H1 (cell line): ENCODE data around the gene SLC25A17. TPM values are rescaled to one million over a fixed set of nuclear protein-coding genes. Genes with fewer than 3 reads are reported as not detected.

Experiments used
- CTCF ChIA-PET: fragments of 300-600 bp; sonication (Branson Sonifier 250); formaldehyde crosslinking; loops from one replicate; lab custom pipeline; 2021; ENCODE audit not compliant: partially characterized antibody; lab: Charles Lee
- POLR2A ChIA-PET: fragments of 300-600 bp; sonication (Branson Sonifier 250); formaldehyde crosslinking; loops from one replicate; lab custom pipeline; 2021; ENCODE audit warnings: inconsistent platforms; ENCODE audit not compliant: partially characterized antibody; lab: Charles Lee
- DNase-seq, 2 experiments: peaks; one replicate each; pipeline versions ENCODE4 v3.0.0 to v3.0.0-alpha.2; 2010 to 2022; ENCODE audit warnings: low spot score in 2 of 2, low read depth in 1 of 2, mixed read lengths in 1 of 2
- FAIRE-seq: peaks from 2 replicates; lab custom pipeline; 2011; peaks lifted over from hg19 to GRCh38; lab: Jason Lieb, UNC
- H2AFZ ChIP-seq: 2 replicates; pipeline ENCODE4 v1.8.1; 2012; ENCODE audit warnings: low read length, inconsistent platforms
- H2AK5ac ChIP-seq: 2 replicates; pipeline ENCODE4 v1.6.1; 2013; ENCODE audit warnings: low read depth, low read length
- H2BK120ac ChIP-seq: replicated peaks from 2 replicates; pipeline ENCODE3; 2013; ENCODE audit warnings: low read depth, low read length, inconsistent platforms
- H2BK12ac ChIP-seq: 2 replicates; pipeline ENCODE4 v1.6.1; 2013; ENCODE audit warnings: low read depth, low read length
- H2BK15ac ChIP-seq: 2 replicates; pipeline ENCODE4 v1.6.1; 2013; ENCODE audit warnings: low read length
- H2BK20ac ChIP-seq: 2 replicates; pipeline ENCODE4 v1.6.1; 2013; ENCODE audit warnings: low read length
- H2BK5ac ChIP-seq: 2 replicates; pipeline ENCODE4 v1.6.1; 2013; ENCODE audit warnings: low read depth, low read length
- H3K14ac ChIP-seq: 2 replicates; pipeline ENCODE4 v1.6.1; 2013; ENCODE audit warnings: inconsistent platforms; ENCODE audit not compliant: insufficient read length
- H3K18ac ChIP-seq: 2 replicates; pipeline ENCODE4 v1.6.1; 2013; ENCODE audit warnings: low read length; ENCODE audit errors: extremely low read depth
- H3K23ac ChIP-seq: 2 replicates; pipeline ENCODE4 v1.6.1; 2013; ENCODE audit warnings: inconsistent platforms; ENCODE audit not compliant: insufficient read length
- H3K23me2 ChIP-seq: 2 replicates; pipeline ENCODE4 v1.6.1; 2013; ENCODE audit warnings: low read depth, low read length
- H3K27ac ChIP-seq: 2 replicates; pipeline ENCODE4 v1.6.1; 2011; ENCODE audit warnings: low read depth, low read length, inconsistent platforms
- H3K27me3 ChIP-seq, 4 experiments: replicated peaks in 1 of 4; 1 replicate in 1 of 4; 2 replicates in 3 of 4; pipeline versions ENCODE4 v1.6.1 to v1.8.1; 2011 to 2013; ENCODE audit warnings: low read length in 3 of 4, mild to moderate bottlenecking in 3 of 4, inconsistent platforms in 2 of 4, mixed read lengths in 2 of 4, moderate library complexity in 1 of 4; ENCODE audit not compliant: control insufficient read depth in 3 of 4, insufficient read depth in 3 of 4; ENCODE audit errors: extremely low read depth in 1 of 4
- H3K36me3 ChIP-seq, 4 experiments: 2 replicates each; pipeline versions ENCODE4 v1.6.1 to v1.8.1; 2011 to 2013; ENCODE audit warnings: mild to moderate bottlenecking in 4 of 4, low read length in 3 of 4, moderate library complexity in 2 of 4, control low read depth in 1 of 4, inconsistent platforms in 1 of 4; ENCODE audit not compliant: insufficient read depth in 4 of 4, control insufficient read depth in 2 of 4
- H3K4ac ChIP-seq: replicated peaks from 2 replicates; pipeline ENCODE3; 2013; ENCODE audit warnings: low read length, low read depth, mixed read lengths, inconsistent platforms; ENCODE audit not compliant: insufficient read length
- H3K4me1 ChIP-seq, 4 experiments: replicated peaks in 1 of 4; 1 replicate in 1 of 4; 2 replicates in 3 of 4; pipeline versions ENCODE4 v1.6.1 to v1.8.1; 2011 to 2013; ENCODE audit warnings: low read length in 3 of 4, inconsistent platforms in 2 of 4, mixed read lengths in 1 of 4; ENCODE audit not compliant: insufficient read depth in 4 of 4, control insufficient read depth in 3 of 4
- H3K4me2 ChIP-seq, 2 experiments: 2 replicates each; pipeline versions ENCODE4 v1.6.1 to v1.8.1; 2011 to 2013; ENCODE audit warnings: low read depth in 2 of 2, low read length in 2 of 2, control low read depth in 1 of 2, inconsistent platforms in 1 of 2, mild to moderate bottlenecking in 1 of 2; ENCODE audit not compliant: insufficient read depth in 1 of 2
- H3K4me3 ChIP-seq, 4 experiments: fragments of 200-600, 300-600 bp in 1 of 4; sonication (generic), shearing (Covaris generic), sonication (Bioruptor Twin) in 1 of 4; 2 replicates each; pipeline versions ENCODE4 v1.5.1 to v1.8.1; 2011 to 2016; ENCODE audit warnings: low read length in 4 of 4, low read depth in 3 of 4, control low read depth in 2 of 4, inconsistent platforms in 2 of 4, mild to moderate bottlenecking in 2 of 4, mixed read lengths in 1 of 4, moderate library complexity in 1 of 4; ENCODE audit not compliant: insufficient read depth in 2 of 4; ENCODE audit errors: extremely low read depth in 1 of 4
- H3K56ac ChIP-seq: replicated peaks from 2 replicates; pipeline ENCODE3; 2013; ENCODE audit warnings: low read depth, mild to moderate bottlenecking, mixed read lengths, low read length, inconsistent platforms; ENCODE audit not compliant: insufficient read length
- H3K79me1 ChIP-seq: 2 replicates; pipeline ENCODE4 v1.6.1; 2013; ENCODE audit warnings: low read depth, low read length, control low read depth
- H3K79me2 ChIP-seq, 2 experiments: 2 replicates each; pipeline versions ENCODE4 v1.6.1 to v1.8.1; 2012 to 2013; ENCODE audit warnings: low read length in 2 of 2, mild to moderate bottlenecking in 2 of 2, inconsistent platforms in 1 of 2; ENCODE audit not compliant: insufficient read depth in 2 of 2, control insufficient read depth in 1 of 2
- H3K9ac ChIP-seq, 4 experiments: replicated peaks in 1 of 4; 1 replicate in 1 of 4; 2 replicates in 3 of 4; pipeline versions ENCODE4 v1.6.1 to v1.8.1; 2011 to 2013; ENCODE audit warnings: low read depth in 3 of 4, low read length in 3 of 4, control low read depth in 2 of 4, mild to moderate bottlenecking in 2 of 4, moderate library complexity in 2 of 4, inconsistent platforms in 1 of 4; ENCODE audit errors: extremely low read depth in 1 of 4
- H3K9me3 ChIP-seq, 2 experiments: 2 replicates each; pipeline versions ENCODE4 v1.6.1 to v1.8.1; 2012 to 2013; ENCODE audit warnings: mild to moderate bottlenecking in 2 of 2, moderate library complexity in 2 of 2, control low read depth in 1 of 2, inconsistent platforms in 1 of 2, low read depth in 1 of 2, low read length in 1 of 2, mixed read lengths in 1 of 2; ENCODE audit not compliant: insufficient read depth in 2 of 2
- H4K20me1 ChIP-seq, 2 experiments: replicated peaks in 1 of 2; 2 replicates each; pipeline versions ENCODE3 to v1.8.1; 2011 to 2013; ENCODE audit warnings: inconsistent platforms in 2 of 2, low read length in 2 of 2, mild to moderate bottlenecking in 1 of 2; ENCODE audit not compliant: insufficient read depth in 2 of 2, control insufficient read depth in 1 of 2
- H4K5ac ChIP-seq: 2 replicates; pipeline ENCODE4 v1.6.1; 2013; ENCODE audit warnings: low read length, low read depth, mixed read lengths, inconsistent platforms; ENCODE audit not compliant: insufficient read length
- H4K8ac ChIP-seq: 2 replicates; pipeline ENCODE4 v1.8.0; 2013; ENCODE audit warnings: mild to moderate bottlenecking, moderate library complexity, low read length, inconsistent platforms; ENCODE audit not compliant: insufficient read depth; ENCODE audit errors: extremely low read depth
- H4K91ac ChIP-seq: replicated peaks from 2 replicates; pipeline ENCODE3; 2013; ENCODE audit warnings: low read length, mixed read lengths, inconsistent platforms; ENCODE audit not compliant: insufficient read length
- BCL11A ChIP-seq, 2 experiments: IDR thresholded peaks; one replicate each; pipeline ENCODE4 v1.6.1; 2011; ENCODE audit warnings: low read depth in 2 of 2, low read length in 2 of 2, mild to moderate bottlenecking in 2 of 2
- CHD1 ChIP-seq: IDR thresholded peaks from 2 replicates; pipeline ENCODE4 v1.6.1; 2012; ENCODE audit warnings: low read depth, low read length, improper control_type of control experiment
- CREB1 ChIP-seq: IDR thresholded peaks from 2 replicates; pipeline ENCODE4 v1.6.1; 2012; ENCODE audit warnings: inconsistent platforms
- EGR1 ChIP-seq: IDR thresholded peaks from 2 replicates; pipeline ENCODE4 v1.6.1; 2011; ENCODE audit warnings: low read depth, low read length, borderline replicate concordance
- FOSL1 ChIP-seq: IDR thresholded peaks from 2 replicates; pipeline ENCODE4 v1.6.1; 2011; ENCODE audit warnings: mild to moderate bottlenecking, low read depth, low read length, moderate library complexity; ENCODE audit not compliant: insufficient read depth
- HDAC2 ChIP-seq, 2 experiments: fragments of 300-600 bp in 1 of 2; sonication (generic) in 1 of 2; IDR thresholded peaks; 2 replicates each; pipeline ENCODE4 v1.6.1; 2011 to 2012; ENCODE audit warnings: low read depth in 2 of 2, low read length in 2 of 2, mild to moderate bottlenecking in 2 of 2, moderate library complexity in 2 of 2, borderline replicate concordance in 1 of 2, inconsistent platforms in 1 of 2
- HDAC6 ChIP-seq: IDR thresholded peaks from one replicate; pipeline ENCODE4 v1.7.1; 2012; ENCODE audit warnings: low read depth, mild to moderate bottlenecking, inconsistent platforms, low read length, moderate library complexity
- NANOG ChIP-seq: IDR thresholded peaks from 2 replicates; pipeline ENCODE4 v1.6.1; 2011; ENCODE audit warnings: low read length, low read depth, mild to moderate bottlenecking, inconsistent platforms; ENCODE audit not compliant: insufficient read depth, poor library complexity, severe bottlenecking
- PHF8 ChIP-seq: fragments of 200-600 bp; sonication (generic); conservative IDR thresholded peaks from 2 replicates; pipeline ENCODE4 v1.7.1; 2012; ENCODE audit warnings: low read depth, mild to moderate bottlenecking, inconsistent platforms, low read length, moderate library complexity
- RAD21 ChIP-seq, 2 experiments: IDR thresholded peaks in 1 of 2; conservative IDR thresholded peaks in 1 of 2; 2 replicates each; pipeline ENCODE4 v1.6.1; 2011; ENCODE audit warnings: low read depth in 2 of 2, low read length in 2 of 2, improper control_type of control experiment in 1 of 2, inconsistent platforms in 1 of 2, mild to moderate bottlenecking in 1 of 2, moderate library complexity in 1 of 2
- SIN3A ChIP-seq, 2 experiments: IDR thresholded peaks in 1 of 2; conservative IDR thresholded peaks in 1 of 2; 2 replicates each; pipeline ENCODE4 v1.6.1; 2011 to 2012; ENCODE audit warnings: low read length in 2 of 2, improper control_type of control experiment in 1 of 2, low read depth in 1 of 2, mild to moderate bottlenecking in 1 of 2
- SIX5 ChIP-seq: IDR thresholded peaks from 2 replicates; pipeline ENCODE4 v1.6.1; 2011; ENCODE audit warnings: mild to moderate bottlenecking, low read depth, low read length
- TAF1 ChIP-seq: IDR thresholded peaks from 2 replicates; pipeline ENCODE4 v1.6.1; 2011; ENCODE audit warnings: mild to moderate bottlenecking, low read depth, low read length
- ZNF274 ChIP-seq: IDR thresholded peaks from 2 replicates; pipeline ENCODE4 v1.7.0; 2012; ENCODE audit warnings: low read length, borderline replicate concordance; ENCODE audit errors: extremely low read depth
- WGBS, 2 experiments: shearing (Covaris generic) in 1 of 2; methylation state at CpG; one replicate each; pipeline versions ENCODE4 v1.1.6 to v1.1.7; 2013 to 2015; ENCODE audit warnings: low lambda C conversion rate in 2 of 2, mixed read lengths in 2 of 2, inconsistent platforms in 1 of 2, low coverage in 1 of 2, missing lambda C conversion rate in 1 of 2; ENCODE audit not compliant: insufficient replicate concordance in 2 of 2, insufficient coverage in 1 of 2, insufficient read length in 1 of 2; ENCODE audit errors: extremely low coverage in 1 of 2, missing lambda C conversion rate in 1 of 2; 5-methylcytosine and 5-hydroxymethylcytosine counted together
- polyA plus RNA-seq, 7 experiments: library from polyadenylated mRNA; depleted of rRNA in 3 of 7; stranded (reverse) in 5 of 7; unstranded in 2 of 7; fragments of >200 nt in 5 of 7; fragments of 200-250 nt in 2 of 7; gene quantifications; 1 replicate in 5 of 7; 2 replicates in 1 of 7; 4 replicates in 1 of 7; pipeline versions ENCODE4 v1.2.1 to v1.2.3, GENCODE V29; 2011 to 2013; ENCODE audit warnings: missing spikeins in 2 of 7, mixed read lengths in 2 of 7
- total RNA-seq: library from RNA; stranded (reverse); fragmentation: NEBNext Ultra II Directional; extraction: Animal tissue kit (Norgen Biotek cat#: 25700); gene quantifications from 2 replicates; pipeline ENCODE4 v1.2.1, GENCODE V29; 2021

Gene SLC25A17
- total and polyA plus RNA-seq, 2 of the 8 experiments (the other 6 are each of a cell fraction or from before 2014, with no cell fraction given) = 17.9 to 40.4 TPM

- no peak overlapping the region for H3K23ac ChIP-seq
- no peak overlapping the region for H3K18ac ChIP-seq
- H4K91ac ChIP-seq = no peak overlapping the region
- peaks cover 0 to 4% (median 1%) of the 10 kb centered on the region in 4 experiments; a peak in 4 of 7 replicates for H3K4me1 ChIP-seq
- CTCF ChIA-PET = interaction anchor here (0.8 to 1.0 kb wide), 3 partner anchors 15 to 54 kb away, joined by 3 read pairs; no protein-coding TSS in a partner anchor
- POLR2A ChIA-PET = interaction anchor here (1.0 kb wide), 1 partner anchor 20 kb away, joined by 4 read pairs; no protein-coding TSS in a partner anchor
- no peak overlapping the region for H2AFZ ChIP-seq
- 93% methylated on average over 4 of the region's 4 CpGs; no CpG with 5 or more reads in 1 of the 2 experiments for WGBS, 2 experiments
- FAIRE-seq (no peak), DNase-seq (no peak)
- no peak overlapping the region for H2BK5ac ChIP-seq
- no peaks in the 10 kb centered on the region for H3K23me2 ChIP-seq
- no peak overlapping the region for H2AK5ac ChIP-seq
- no peaks in the 10 kb centered on the region for H3K79me2 ChIP-seq
- no peak overlapping the region for H2BK20ac ChIP-seq
- no peak overlapping the region for H3K9ac ChIP-seq
- H3K36me3 ChIP-seq = no peaks in the 10 kb centered on the region
- no peaks in the 10 kb centered on the region for H3K27me3 ChIP-seq
- H4K8ac ChIP-seq = no peak overlapping the region
- no peak overlapping the region for H2BK12ac ChIP-seq
- H4K5ac ChIP-seq = no peak overlapping the region
- H3K4me3 ChIP-seq = no peak overlapping the region
- H3K56ac ChIP-seq = no peak overlapping the region
- H3K4ac ChIP-seq = no peak overlapping the region
- no peaks in the 10 kb centered on the region for H3K79me1 ChIP-seq
- no peak overlapping the region for H2BK120ac ChIP-seq
- no peak overlapping the region for H3K4me2 ChIP-seq
- no peak overlapping the region for H3K14ac ChIP-seq
- H4K20me1 ChIP-seq = no peaks in the 10 kb centered on the region
- H2BK15ac ChIP-seq = no peak overlapping the region
- H3K9me3 ChIP-seq = no peaks in the 10 kb centered on the region
- no peak overlapping the region for H3K27ac ChIP-seq
- TF ChIP-seq CHD1 = no peak
- TF ChIP-seq NANOG = no peak
- TF ChIP-seq FOSL1 = no peak
- no peak for TF ChIP-seq HDAC2 (IDR thresholded peaks at IDR 0.05; ENCODE audit: borderline replicate concordance in 1 of 2, low read depth in 2 of 2, low read length in 2 of 2)
- TF ChIP-seq SIX5 = no peak
- no peak for TF ChIP-seq SIN3A (conservative IDR thresholded peaks at IDR 0.05 in 1 of 2, IDR thresholded peaks at IDR 0.05 in 1 of 2; ENCODE audit: low read depth in 1 of 2, low read length in 2 of 2)
- TF ChIP-seq EGR1 = no peak
- no peak for TF ChIP-seq RAD21 (IDR thresholded peaks at IDR 0.05 in 1 of 2, conservative IDR thresholded peaks at IDR 0.05 in 1 of 2; ENCODE audit: low read depth in 2 of 2, low read length in 2 of 2)
- TF ChIP-seq PHF8 = no peak
- no peak for TF ChIP-seq BCL11A (IDR thresholded peaks at IDR 0.05; ENCODE audit: low read depth in 2 of 2, low read length in 2 of 2)
- no peak for TF ChIP-seq ZNF274
- no peak for TF ChIP-seq HDAC6
- TF ChIP-seq TAF1 = no peak
- no peak for TF ChIP-seq CREB1
Measured at GRCh38 chr22:40733919-40734318, 85.2 kb downstream of the SLC25A17 start.
